Measurements from ENCODE around the gene RIPOR1.

The RIPOR1 gene

DNA sequence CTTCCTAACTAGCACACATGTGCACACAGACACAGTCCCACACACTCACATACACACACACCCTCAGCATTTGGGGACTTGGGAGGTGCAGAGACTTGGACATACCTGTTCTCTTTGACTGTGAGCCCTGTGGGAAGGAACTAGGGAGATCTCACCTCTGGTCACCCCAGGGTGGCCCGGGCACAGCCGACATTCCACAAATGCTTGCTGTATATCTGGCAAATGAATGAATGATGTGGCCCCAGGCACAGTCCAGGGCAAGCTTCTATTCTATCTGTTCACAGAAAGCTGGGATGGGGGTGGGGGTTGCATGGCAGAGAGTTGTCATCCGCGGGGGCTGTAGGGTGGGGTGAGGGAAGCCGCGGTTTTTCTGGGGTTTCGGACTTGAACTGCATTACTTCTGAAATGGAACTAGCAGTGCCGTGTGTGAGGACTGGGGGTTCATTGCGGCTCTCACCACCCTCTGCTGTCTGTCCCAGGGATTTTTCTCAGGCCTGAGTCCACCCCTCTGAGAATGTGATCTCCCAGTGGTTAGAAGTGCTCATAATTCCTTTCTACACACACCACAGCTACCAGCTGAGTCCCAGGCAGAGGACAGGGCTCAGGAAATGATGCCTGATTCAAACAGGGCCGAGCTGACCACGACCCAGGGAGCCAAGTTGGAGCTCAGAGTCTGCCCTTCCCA lies 3.3 kb upstream of the RIPOR1 start:
- no peaks in the 10 kb centered on the region for H3K9me2 ChIP-seq (replicated peaks; ENCODE audit: low read depth, low read length)
- H3K79me2 ChIP-seq (ENCODE audit: insufficient read depth, low read length), result peaks cover 11% of the 10 kb centered on the region; the same call in 1 of the 2 replicates
- no peak overlapping the region for H2AFZ ChIP-seq (ENCODE audit: low read length)
- H3K27me3 ChIP-seq (ENCODE audit: insufficient read depth, low read length, poor library complexity, severe bottlenecking), result no peaks in the 10 kb centered on the region
- no peak overlapping the region for H3K4me3 ChIP-seq (ENCODE audit: low read length, poor library complexity, severe bottlenecking)
- H3K4me1 ChIP-seq (ENCODE audit: insufficient read depth, low read length, poor library complexity, severe bottlenecking), result peaks cover 3% of the 10 kb centered on the region
- H3K4me2 ChIP-seq (ENCODE audit: low read depth, low read length, poor library complexity, severe bottlenecking), result no peak overlapping the region
- TF ChIP-seq CTCF (conservative IDR thresholded peaks at IDR 0.05; ENCODE audit: low read length), result no peak
- TF ChIP-seq EZH2phosphoT487 (IDR thresholded peaks at IDR 0.05; ENCODE audit: borderline replicate concordance), result no peak
- no peaks in the 10 kb centered on the region for H4K20me1 ChIP-seq (ENCODE audit: insufficient read depth, low read length, poor library complexity, severe bottlenecking)
- H3K9ac ChIP-seq (ENCODE audit: low read depth, low read length, poor library complexity, severe bottlenecking), result no peak overlapping the region
- H3F3A ChIP-seq (ENCODE audit: low read depth), result peaks cover 3% of the 10 kb centered on the region
- no peaks in the 10 kb centered on the region for H3K9me3 ChIP-seq (ENCODE audit: insufficient read depth, low read depth, low read length)
- no peaks in the 10 kb centered on the region for H3K36me3 ChIP-seq (ENCODE audit: insufficient read depth, low read length)

- Histone ChIP-seq H3K79me2 (ENCODE audit: insufficient read depth, low read length) (peaks cover 16% of the 10 kb centered on the region; the same call in 1 of the 2 replicates), H3K4me1 (ENCODE audit: insufficient read depth, low read length, poor library complexity, severe bottlenecking) (peaks cover 5% of the 10 kb centered on the region), H3K27me3 (ENCODE audit: insufficient read depth, low read length, poor library complexity, severe bottlenecking) (no peaks in the 10 kb centered on the region), H3K9me2 (replicated peaks; ENCODE audit: low read depth, low read length) (no peaks in the 10 kb centered on the region), H3K4me2 (ENCODE audit: low read depth, low read length, poor library complexity, severe bottlenecking) (no peak overlapping the region), H3F3A (ENCODE audit: low read depth) (peaks cover 1% of the 10 kb centered on the region), H2AFZ (ENCODE audit: low read length) (no peak overlapping the region), H3K9ac (ENCODE audit: low read depth, low read length, poor library complexity, severe bottlenecking) (no peak overlapping the region), H4K20me1 (ENCODE audit: insufficient read depth, low read length, poor library complexity, severe bottlenecking) (no peaks in the 10 kb centered on the region), H3K36me3 (ENCODE audit: insufficient read depth, low read length) (no peaks in the 10 kb centered on the region), H3K4me3 (ENCODE audit: low read length, poor library complexity, severe bottlenecking) (no peak overlapping the region), H3K9me3 (ENCODE audit: insufficient read depth, low read depth, low read length) (no peaks in the 10 kb centered on the region)
- TF ChIP-seq CTCF (conservative IDR thresholded peaks at IDR 0.05; ENCODE audit: low read length) (no peak), EZH2phosphoT487 (IDR thresholded peaks at IDR 0.05; ENCODE audit: borderline replicate concordance) (no peak)
Measured at GRCh38 chr16:67526149-67526791, 2.4 kb upstream of the RIPOR1 start.

- H3F3A ChIP-seq (ENCODE audit: low read depth), result 0 out of 2 replicates have a peak, but pooled peaks cover 2% of the 10 kb centered on the region
- peak overlapping the region; percentile 92 for H3K4me2 ChIP-seq (ENCODE audit: low read depth, low read length, poor library complexity, severe bottlenecking)
- no peaks in the 10 kb centered on the region for H3K27me3 ChIP-seq (ENCODE audit: insufficient read depth, low read length, poor library complexity, severe bottlenecking)
- H3K4me3 ChIP-seq (ENCODE audit: low read length, poor library complexity, severe bottlenecking), result peak overlapping the region; percentile 73
- H4K20me1 ChIP-seq (ENCODE audit: insufficient read depth, low read length, poor library complexity, severe bottlenecking), result no peaks in the 10 kb centered on the region
- H3K36me3 ChIP-seq (ENCODE audit: insufficient read depth, low read length), result no peaks in the 10 kb centered on the region
- peaks cover 7% of the 10 kb centered on the region for H3K4me1 ChIP-seq (ENCODE audit: insufficient read depth, low read length, poor library complexity, severe bottlenecking)
- no peaks in the 10 kb centered on the region for H3K9me3 ChIP-seq (ENCODE audit: insufficient read depth, low read depth, low read length)
- H3K9me2 ChIP-seq (replicated peaks; ENCODE audit: low read depth, low read length), result no peaks in the 10 kb centered on the region
- H3K9ac ChIP-seq (ENCODE audit: low read depth, low read length, poor library complexity, severe bottlenecking), result peak overlapping the region; percentile 73
- peak overlapping the region; percentile 58 for H2AFZ ChIP-seq (ENCODE audit: low read length)
- no peak for TF ChIP-seq CTCF (conservative IDR thresholded peaks at IDR 0.05; ENCODE audit: low read length)
- TF ChIP-seq EZH2phosphoT487 (IDR thresholded peaks at IDR 0.05; ENCODE audit: borderline replicate concordance), result no peak
- peaks cover 16% of the 10 kb centered on the region; the same call in 1 of the 2 replicates for H3K79me2 ChIP-seq (ENCODE audit: insufficient read depth, low read length)
Measured at GRCh38 chr16:67528870-67529581, 397 bp downstream of the RIPOR1 start.
